GM12864 (cell line): Measurements from ENCODE around the gene CYB5A.

Experiments used
- DNase-seq: peaks from one replicate; pipeline ENCODE4 v3.0.0-alpha.2; 2011; ENCODE audit warnings: low read depth
- H3K4me3 ChIP-seq: 2 replicates; pipeline ENCODE4 v1.5.1; 2011; ENCODE audit warnings: mild to moderate bottlenecking, low read depth, low read length, control low read depth
- TF ChIP-seq, protein P1 (sequence below): IDR thresholded peaks from 2 replicates; pipeline ENCODE4 v1.5.1; 2011; ENCODE audit warnings: low read depth, mild to moderate bottlenecking, moderate library complexity, low read length, control low read depth, inconsistent platforms; ENCODE audit errors: missing control alignments

Gene CYB5A

DNA sequence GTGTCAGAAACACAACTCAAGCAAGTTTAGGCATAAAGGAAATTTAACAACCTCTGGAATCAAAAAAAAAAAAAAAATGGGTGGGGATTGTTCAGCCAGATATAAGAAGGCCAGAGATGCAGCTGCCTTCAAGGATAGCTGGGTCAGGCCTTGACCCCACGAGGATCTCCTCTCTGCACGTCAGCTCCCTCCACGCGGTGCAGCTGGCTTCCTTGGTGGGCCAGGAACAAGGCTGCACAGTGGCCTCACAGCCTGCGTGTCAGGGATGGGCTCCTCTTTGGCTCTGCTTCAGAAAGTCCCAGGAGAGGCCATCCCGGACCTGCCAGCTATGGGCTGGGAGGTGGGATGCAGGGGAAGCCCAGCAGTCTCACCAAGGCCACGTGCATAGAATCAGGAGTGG lies 88.0 kb downstream of the CYB5A start:
- TF ChIP-seq, protein P1, sequence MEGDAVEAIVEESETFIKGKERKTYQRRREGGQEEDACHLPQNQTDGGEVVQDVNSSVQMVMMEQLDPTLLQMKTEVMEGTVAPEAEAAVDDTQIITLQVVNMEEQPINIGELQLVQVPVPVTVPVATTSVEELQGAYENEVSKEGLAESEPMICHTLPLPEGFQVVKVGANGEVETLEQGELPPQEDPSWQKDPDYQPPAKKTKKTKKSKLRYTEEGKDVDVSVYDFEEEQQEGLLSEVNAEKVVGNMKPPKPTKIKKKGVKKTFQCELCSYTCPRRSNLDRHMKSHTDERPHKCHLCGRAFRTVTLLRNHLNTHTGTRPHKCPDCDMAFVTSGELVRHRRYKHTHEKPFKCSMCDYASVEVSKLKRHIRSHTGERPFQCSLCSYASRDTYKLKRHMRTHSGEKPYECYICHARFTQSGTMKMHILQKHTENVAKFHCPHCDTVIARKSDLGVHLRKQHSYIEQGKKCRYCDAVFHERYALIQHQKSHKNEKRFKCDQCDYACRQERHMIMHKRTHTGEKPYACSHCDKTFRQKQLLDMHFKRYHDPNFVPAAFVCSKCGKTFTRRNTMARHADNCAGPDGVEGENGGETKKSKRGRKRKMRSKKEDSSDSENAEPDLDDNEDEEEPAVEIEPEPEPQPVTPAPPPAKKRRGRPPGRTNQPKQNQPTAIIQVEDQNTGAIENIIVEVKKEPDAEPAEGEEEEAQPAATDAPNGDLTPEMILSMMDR = no peak

More for the DNA sequence above, 88.0 kb downstream of the CYB5A start:
- DNase-seq = no peak
- H3K4me3 ChIP-seq = no peak overlapping the region
